H9 (cell line): ENCODE data around the gene WHRN. TPM values are rescaled to one million over a fixed set of nuclear protein-coding genes. Genes with fewer than 3 reads are reported as not detected.

Experiments
- DNase-seq: peaks from one replicate; pipeline ENCODE4 v3.0.0-alpha.2; 2017
- H2AFZ ChIP-seq: one replicate; pipeline ENCODE4 v1.6.1; 2013; ENCODE audit warnings: mild to moderate bottlenecking, low read length, control low read depth, moderate library complexity
- H2AK5ac ChIP-seq: 2 replicates; pipeline ENCODE4 v1.6.1; 2013; ENCODE audit warnings: low read length, control low read depth, mixed read lengths; ENCODE audit not compliant: insufficient read length
- H2BK120ac ChIP-seq: one replicate; pipeline ENCODE4 v1.6.1; 2013; ENCODE audit warnings: low read depth, mild to moderate bottlenecking, low read length, control low read depth, inconsistent platforms; ENCODE audit not compliant: poor library complexity, severe bottlenecking
- H2BK12ac ChIP-seq: 2 replicates; pipeline ENCODE4 v1.6.1; 2013; ENCODE audit warnings: low read length, control low read depth, mixed read lengths, low read depth; ENCODE audit not compliant: insufficient read length
- H2BK15ac ChIP-seq: 2 replicates; pipeline ENCODE4 v1.6.1; 2013; ENCODE audit warnings: low read depth, low read length, control low read depth
- H2BK20ac ChIP-seq: one replicate; pipeline ENCODE4 v1.6.1; 2013; ENCODE audit warnings: low read depth, mild to moderate bottlenecking, low read length, control low read depth, inconsistent platforms; ENCODE audit not compliant: poor library complexity, severe bottlenecking
- H2BK5ac ChIP-seq: 2 replicates; pipeline ENCODE4 v1.6.1; 2013; ENCODE audit warnings: low read length, control low read depth, mixed read lengths; ENCODE audit not compliant: insufficient read length
- H3K14ac ChIP-seq: 2 replicates; pipeline ENCODE4 v1.6.1; 2013; ENCODE audit warnings: low read length, control low read depth; ENCODE audit not compliant: insufficient read depth
- H3K18ac ChIP-seq: 2 replicates; pipeline ENCODE4 v1.6.1; 2013; ENCODE audit warnings: low read depth, mild to moderate bottlenecking, mixed read lengths, low read length, control low read depth; ENCODE audit not compliant: insufficient read length
- H3K23ac ChIP-seq: 2 replicates; pipeline ENCODE4 v1.6.1; 2013; ENCODE audit warnings: low read length, control low read depth, mixed read lengths, low read depth; ENCODE audit not compliant: insufficient read length
- H3K23me2 ChIP-seq: 2 replicates; pipeline ENCODE4 v1.6.1; 2013; ENCODE audit warnings: low read depth, mild to moderate bottlenecking, mixed read lengths, low read length, control low read depth; ENCODE audit not compliant: insufficient read length, poor library complexity, severe bottlenecking
- H3K27ac ChIP-seq: 2 replicates; pipeline ENCODE4 v1.5.1; 2013; ENCODE audit warnings: low read length, control low read depth, mixed read lengths, low read depth; ENCODE audit not compliant: insufficient read length
- H3K27me3 ChIP-seq: 2 replicates; pipeline ENCODE4 v1.6.1; 2013; ENCODE audit warnings: low read length, control low read depth, inconsistent platforms; ENCODE audit not compliant: insufficient read depth
- H3K4ac ChIP-seq: 2 replicates; pipeline ENCODE4 v1.6.1; 2013; ENCODE audit warnings: low read depth, mild to moderate bottlenecking, control low read depth, inconsistent platforms, low read length, moderate library complexity
- H3K4me1 ChIP-seq: 2 replicates; pipeline ENCODE4 v1.6.1; 2013; ENCODE audit warnings: low read length, control low read depth, inconsistent platforms; ENCODE audit not compliant: insufficient read depth
- H3K4me2 ChIP-seq: 2 replicates; pipeline ENCODE4 v1.6.1; 2013; ENCODE audit warnings: low read length, control low read depth, mixed read lengths; ENCODE audit not compliant: insufficient read length, insufficient read depth
- H3K56ac ChIP-seq: 2 replicates; pipeline ENCODE4 v1.6.1; 2013; ENCODE audit warnings: low read depth, mild to moderate bottlenecking, mixed read lengths, low read length, control low read depth; ENCODE audit not compliant: insufficient read length
- H3K79me1 ChIP-seq: 2 replicates; pipeline ENCODE4 v1.6.1; 2013; ENCODE audit warnings: low read depth, mild to moderate bottlenecking, moderate library complexity, low read length, control low read depth, inconsistent platforms; ENCODE audit not compliant: insufficient read depth, poor library complexity, severe bottlenecking
- H3K79me2 ChIP-seq: 2 replicates; pipeline ENCODE4 v1.6.1; 2013; ENCODE audit warnings: low read length, control low read depth, inconsistent platforms; ENCODE audit not compliant: insufficient read depth
- H3K9ac ChIP-seq: 2 replicates; pipeline ENCODE4 v1.6.1; 2013; ENCODE audit warnings: low read length, control low read depth, mixed read lengths; ENCODE audit not compliant: insufficient read length; ENCODE audit errors: extremely low read depth
- H3K9me3 ChIP-seq: one replicate; pipeline ENCODE4 v1.6.1; 2013; ENCODE audit warnings: low read depth, low read length, inconsistent platforms; ENCODE audit not compliant: control insufficient read depth
- H3T11ph ChIP-seq: one replicate; pipeline ENCODE4 v1.6.1; 2013; ENCODE audit warnings: mild to moderate bottlenecking, low read length, control low read depth, inconsistent platforms
- H4K20me1 ChIP-seq: one replicate; pipeline ENCODE4 v1.6.1; 2013; ENCODE audit not compliant: control insufficient read depth, insufficient read length, insufficient read depth
- H4K5ac ChIP-seq: 2 replicates; pipeline ENCODE4 v1.6.1; 2013; ENCODE audit warnings: low read depth, mild to moderate bottlenecking, mixed read lengths, low read length, control low read depth; ENCODE audit not compliant: insufficient read length
- H4K8ac ChIP-seq: replicated peaks from 2 replicates; pipeline ENCODE4 v1.6.1; 2013; ENCODE audit warnings: low read length, control low read depth, mixed read lengths, low read depth; ENCODE audit not compliant: insufficient read length
- H4K91ac ChIP-seq: 2 replicates; pipeline ENCODE4 v1.6.1; 2013; ENCODE audit warnings: low read depth, mild to moderate bottlenecking, moderate library complexity, mixed read lengths, low read length, control low read depth; ENCODE audit not compliant: insufficient read length
- H3K27ac Mint-ChIP-seq, 3 experiments: 2 replicates in 2 of 3; 3 replicates in 1 of 3; pipeline ENCODE4 v1.8.0; 2020 to 2021; ENCODE audit warnings: mixed read lengths in 3 of 3, mild to moderate bottlenecking in 1 of 3, moderate library complexity in 1 of 3
- H3K27me3 Mint-ChIP-seq: 2 replicates; pipeline ENCODE4 v1.8.0; 2021; ENCODE audit warnings: low read depth, mild to moderate bottlenecking, moderate library complexity, mixed read lengths
- H3K36me3 Mint-ChIP-seq, 3 experiments: 2 replicates in 2 of 3; 3 replicates in 1 of 3; pipeline ENCODE4 v1.8.0; 2020 to 2021; ENCODE audit warnings: low read depth in 3 of 3, mixed read lengths in 3 of 3; ENCODE audit not compliant: insufficient read depth in 1 of 3
- H3K4me1 Mint-ChIP-seq, 2 experiments: 2 replicates each; pipeline ENCODE4 v1.8.0; 2020; ENCODE audit warnings: mixed read lengths in 2 of 2
- H3K4me3 Mint-ChIP-seq, 2 experiments: 2 replicates in 1 of 2; 3 replicates in 1 of 2; pipeline ENCODE4 v1.8.0; 2020 to 2021; ENCODE audit warnings: mild to moderate bottlenecking in 2 of 2, mixed read lengths in 2 of 2, moderate library complexity in 1 of 2
- H3K9me3 Mint-ChIP-seq, 2 experiments: 2 replicates in 1 of 2; 3 replicates in 1 of 2; pipeline ENCODE4 v1.8.0; 2020; ENCODE audit warnings: mild to moderate bottlenecking in 2 of 2, mixed read lengths in 2 of 2, moderate library complexity in 1 of 2
- CTCF ChIP-seq: fragments of 200-600 bp; sonication (generic); conservative IDR thresholded peaks from 3 replicates; pipeline ENCODE4 v1.8.0; 2021; ENCODE audit warnings: antibody characterized with exemption, mild to moderate bottlenecking
- WGBS: extraction: QIAGEN DNeasy Blood & Tissue Kit; methylation state at CpG from one replicate; pipeline ENCODE4 v1.1.7; 2013; ENCODE audit warnings: missing lambda C conversion rate, low lambda C conversion rate, mixed read lengths; ENCODE audit not compliant: insufficient read length; ENCODE audit errors: extremely low coverage; 5-methylcytosine and 5-hydroxymethylcytosine counted together
- total RNA-seq: library from RNA; stranded (reverse); gene quantifications from 2 replicates; pipeline ENCODE4 v1.2.1, GENCODE V29; 2021

The WHRN gene
- total RNA-seq, 1 experiment from 2014 or later: 2.2 TPM

DNA sequence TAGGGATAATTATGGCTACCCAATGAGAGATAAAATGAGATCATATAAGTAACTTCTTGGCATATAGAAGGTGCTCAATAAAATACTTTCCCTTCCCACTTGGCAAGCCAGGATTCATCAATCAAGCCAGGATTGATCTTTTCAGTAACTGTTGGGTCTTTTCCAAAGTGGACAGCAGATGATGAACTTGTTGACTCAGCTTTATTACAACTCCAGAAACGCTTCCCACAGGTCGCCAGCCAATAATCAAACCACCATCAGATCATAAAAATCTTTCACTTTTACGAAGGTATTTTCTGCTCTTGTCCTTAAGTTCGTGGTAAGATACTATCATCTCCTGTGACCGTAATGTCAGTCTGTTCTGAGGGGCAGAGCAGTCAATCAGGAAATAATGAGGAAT is 39.8 kb upstream of the WHRN start:
- Histone ChIP-seq H3K4me1 (no peaks in the 10 kb centered on the region), H4K5ac (no peak overlapping the region), H2BK12ac (no peak overlapping the region), H2AFZ (no peak overlapping the region), H3K56ac (no peak overlapping the region), H4K8ac (no peak overlapping the region), H3K4ac (no peak overlapping the region), H2BK20ac (no peak overlapping the region), H3T11ph (no peak overlapping the region), H3K23me2 (no peaks in the 10 kb centered on the region), H4K20me1 (no peaks in the 10 kb centered on the region), H3K23ac (no peak overlapping the region), H3K79me2 (no peaks in the 10 kb centered on the region), H2BK120ac (no peak overlapping the region), H2AK5ac (no peak overlapping the region), H3K27me3 (no peaks in the 10 kb centered on the region), H3K79me1 (no peaks in the 10 kb centered on the region), H4K91ac (no peak overlapping the region), H3K27ac (no peak overlapping the region), H2BK5ac (no peak overlapping the region), H2BK15ac (no peak overlapping the region), H3K14ac (no peak overlapping the region), H3K9ac (no peak overlapping the region), H3K4me2 (no peak overlapping the region), H3K9me3 (no peaks in the 10 kb centered on the region), H3K18ac (no peak overlapping the region)
- H3K4me1 Mint-ChIP-seq: peaks cover 1 to 3% of the 10 kb centered on the region in 2 experiments
- H3K27ac Mint-ChIP-seq: no peak overlapping the region
- no CpG with 5 or more reads among the region's 5 CpGs for WGBS
- no peaks in the 10 kb centered on the region for H3K36me3 Mint-ChIP-seq
- no peak for DNase-seq
- H3K9me3 Mint-ChIP-seq: no peaks in the 10 kb centered on the region
- no peak for TF ChIP-seq CTCF
- H3K4me3 Mint-ChIP-seq: no peak overlapping the region
- H3K27me3 Mint-ChIP-seq: peaks cover 6% of the 10 kb centered on the region
